Stimulated activated naive CD8-positive, alpha-beta T cell treated with anti-CD3 and anti-CD28 coated beads, Interleukin-15, Interleukin-2, amounts not matched to agents 100 U/mL and 50 U/mL, for 24 hours (primary cell): ENCODE data around the gene USP8.
"Not testable (repeated sequence)": the region's sequence is repeated elsewhere in the genome, so short reads cannot be mapped to it uniquely, and the experiment has no call there.

Experiments used
- ATAC-seq: fragments of 150-1000 bp; cut with Tn5 transposase; one replicate; pipeline ENCODE4 v1.10.0; 2021
- DNase-seq: peaks from one replicate; pipeline ENCODE4 v3.0.0; 2021

USP8 gene

GRCh38 chr15:50440932-50441331, 16.7 kb downstream of the USP8 start:
- ATAC-seq (no peak), DNase-seq (no peak)

GRCh38 chr15:50452927-50453326, 28.7 kb downstream of the USP8 start:
- ATAC-seq (no peak), DNase-seq (no peak)

GRCh38 chr15:50458348-50459112, 34.3 kb downstream of the USP8 start:
- ATAC-seq = no peak
- DNase-seq = no peak

DNA sequence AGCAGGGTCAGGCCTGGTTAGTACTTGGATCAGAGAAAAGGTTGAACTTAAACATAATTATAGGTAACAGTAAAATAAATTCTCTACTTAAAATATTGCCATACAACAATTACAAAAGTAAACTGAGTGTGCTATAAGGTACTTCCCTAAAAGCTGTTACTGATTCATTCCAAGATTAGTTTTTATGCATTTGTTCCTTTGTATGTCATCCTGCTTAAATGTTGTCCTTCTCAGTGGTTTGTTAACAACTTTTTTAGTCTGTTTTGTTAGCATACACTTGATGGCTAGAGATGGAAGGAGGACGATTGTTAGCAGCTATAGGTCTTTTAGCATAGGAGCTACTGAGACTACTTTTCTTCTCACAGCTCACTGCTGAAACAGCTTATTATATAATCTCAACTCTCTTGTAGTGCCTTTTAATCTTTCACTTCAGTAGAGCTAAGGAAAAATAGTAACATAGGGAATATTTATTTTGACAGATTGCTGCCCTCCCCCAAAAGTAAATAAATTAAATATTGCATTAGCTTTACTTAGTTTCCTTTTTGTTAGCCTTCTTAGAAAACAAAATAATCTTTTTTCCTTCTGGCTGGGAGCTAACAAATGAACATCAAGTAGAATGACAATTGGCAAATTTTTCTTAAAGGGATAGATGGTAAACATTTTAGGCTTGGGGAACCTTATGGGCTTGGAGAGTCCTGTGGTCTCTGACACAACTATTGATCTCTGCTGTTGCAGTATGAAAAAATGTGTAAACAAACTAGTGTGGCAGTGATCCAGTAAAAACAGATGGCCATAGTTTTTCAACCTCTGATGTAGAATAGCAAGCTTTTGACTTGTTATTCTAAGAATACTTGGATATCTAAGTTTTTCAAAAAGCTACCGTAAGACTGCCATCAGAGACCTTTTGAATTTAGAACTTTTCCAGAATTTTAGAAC, 39.5 kb downstream of the USP8 start:
- DNase-seq (no peak), ATAC-seq (peak; percentile 23)

DNA sequence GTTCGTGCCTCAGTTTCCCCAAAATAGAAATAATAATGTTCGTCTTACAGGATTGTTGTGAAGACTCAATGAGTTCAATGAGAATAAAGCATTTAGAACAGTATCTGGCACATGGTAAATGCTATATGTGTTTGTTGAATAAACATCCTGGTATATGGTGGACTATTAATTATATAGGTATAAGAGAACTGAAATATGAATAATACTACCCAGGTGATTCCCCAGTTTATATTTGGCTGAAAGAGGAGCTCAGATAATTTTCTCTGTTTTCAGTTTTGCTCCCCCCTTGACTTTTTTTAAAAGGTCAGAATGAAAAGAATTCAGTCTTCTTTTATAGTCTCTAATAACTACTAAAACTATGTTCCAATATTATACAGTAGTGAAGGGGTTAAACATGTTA, 46.9 kb downstream of the USP8 start:
- DNase-seq (no peak), ATAC-seq (no peak)

GRCh38 chr15:50476143-50476542, 51.9 kb downstream of the USP8 start:
- DNase-seq (no peak), ATAC-seq (no peak)

GRCh38 chr15:50484781-50485180, 60.6 kb downstream of the USP8 start:
- DNase-seq = no peak
- ATAC-seq = no peak

- DNase-seq = no peak
- ATAC-seq = no peak
Measured at GRCh38 chr15:50485389-50485788, 61.2 kb downstream of the USP8 start.

DNA sequence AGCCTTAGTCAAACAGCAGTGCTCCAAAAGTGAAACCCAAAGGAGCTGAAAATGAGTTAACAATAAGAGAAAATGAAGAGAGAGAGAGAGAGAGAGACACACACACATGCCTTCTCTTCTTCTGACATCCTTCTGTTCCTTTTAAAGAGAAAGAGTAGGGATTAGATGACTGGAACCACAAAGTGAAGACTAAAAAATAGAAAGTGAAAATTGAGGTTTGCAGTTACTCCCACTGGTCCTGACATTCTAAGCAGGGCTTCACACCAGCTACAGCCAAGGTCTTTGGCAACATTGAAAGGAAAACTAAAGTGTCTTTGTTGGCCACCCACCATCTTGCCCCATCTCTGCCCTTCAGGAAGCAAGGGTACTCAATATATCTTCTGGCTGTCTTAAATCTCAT, 63.1 kb downstream of the USP8 start:
- DNase-seq (peak; percentile 13), ATAC-seq (peak; percentile 96)

DNA sequence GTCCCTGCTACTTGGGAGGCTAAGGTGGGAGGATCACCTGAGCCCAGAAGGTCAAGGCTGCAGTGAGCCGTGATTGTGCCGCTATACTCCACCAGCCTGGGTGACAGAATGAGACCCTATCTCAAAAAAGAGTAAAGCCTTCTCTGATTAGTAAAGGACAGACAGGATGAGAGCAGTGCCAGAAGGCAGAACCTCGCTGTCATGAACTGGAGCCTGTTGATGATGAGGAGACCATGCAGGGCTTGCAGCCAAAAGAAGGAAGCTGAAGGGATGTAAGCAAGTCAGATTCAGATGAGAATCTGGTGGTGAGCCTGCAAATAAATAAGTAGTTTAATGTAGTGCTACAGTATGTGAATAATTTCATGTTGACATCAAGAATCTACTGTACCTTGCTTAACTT, 69.4 kb downstream of the USP8 start:
- DNase-seq = no peak
- no peak for ATAC-seq

GRCh38 chr15:50494547-50494946, 70.3 kb downstream of the USP8 start:
- not testable (repeated sequence) for DNase-seq, ATAC-seq

DNA sequence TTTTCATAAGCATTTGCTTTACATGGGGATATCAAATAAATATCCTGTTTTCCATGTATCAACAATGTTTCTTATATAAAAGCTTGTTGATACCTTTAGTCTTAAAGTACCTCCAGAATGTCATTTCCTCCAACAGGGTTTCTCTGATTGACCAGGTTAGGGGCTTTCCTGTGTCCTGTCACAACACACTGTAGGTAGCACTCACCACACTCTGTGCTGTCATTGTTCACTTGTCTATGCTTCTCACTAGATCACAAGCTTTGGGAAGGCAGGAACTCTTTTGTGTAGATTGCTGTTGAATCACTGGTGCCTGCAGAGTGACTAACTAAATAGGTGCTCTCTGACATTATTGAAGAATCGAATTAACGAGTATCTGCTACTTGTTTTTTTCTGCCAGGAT, 72.5 kb downstream of the USP8 start:
- no peak for ATAC-seq

DNA sequence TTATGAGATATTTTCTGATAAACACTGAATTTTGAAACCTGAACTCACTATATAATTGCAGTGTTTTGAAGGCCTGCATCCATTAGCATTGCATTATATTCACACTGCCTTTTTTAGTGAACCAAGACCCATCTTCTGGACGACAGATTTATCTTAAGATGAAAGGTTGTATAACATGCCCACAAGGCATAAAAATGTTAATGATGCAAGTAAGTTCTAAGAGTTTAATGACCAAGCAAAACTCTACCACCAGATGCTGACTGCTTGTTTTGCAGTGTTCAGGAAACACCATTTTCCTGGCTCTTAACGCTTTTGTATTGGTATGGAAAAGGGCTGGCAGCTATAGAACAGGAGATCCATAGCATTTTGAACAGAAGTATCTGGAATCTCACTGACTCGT, 76.1 kb downstream of the USP8 start:
- ATAC-seq (no peak), DNase-seq (no peak)

More for the DNA sequence above, 72.5 kb downstream of the USP8 start:
- no peak for DNase-seq

GRCh38 chr15:50501815-50502214, 77.6 kb downstream of the USP8 start:
- DNase-seq = no peak
- no peak for ATAC-seq

GRCh38 chr15:50503144-50503543, 78.9 kb downstream of the USP8 start:
- no peak for DNase-seq

DNA sequence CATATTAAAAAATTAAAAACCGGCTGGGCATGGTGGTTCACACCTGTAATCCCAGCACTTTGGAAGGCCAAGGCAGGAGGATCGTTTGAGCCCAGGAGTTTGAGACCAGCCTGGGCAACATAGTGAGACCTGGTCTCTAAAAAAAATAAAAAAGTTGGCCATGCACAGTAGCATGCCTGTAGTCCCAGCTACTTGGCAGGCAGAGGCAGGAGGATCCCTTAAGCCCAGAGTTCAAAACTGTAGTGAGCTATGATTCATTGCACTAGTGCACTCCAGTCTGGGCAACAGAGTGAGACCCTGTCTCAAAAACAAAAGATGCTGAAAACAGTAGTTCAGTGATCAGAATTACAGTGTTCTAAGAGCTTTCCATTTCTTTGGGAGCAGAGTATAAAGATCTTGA, 81.5 kb downstream of the USP8 start:
- not testable (repeated sequence) for ATAC-seq, DNase-seq

More at GRCh38 chr15:50503144-50503543, 78.9 kb downstream of the USP8 start:
- ATAC-seq = no peak

DNA sequence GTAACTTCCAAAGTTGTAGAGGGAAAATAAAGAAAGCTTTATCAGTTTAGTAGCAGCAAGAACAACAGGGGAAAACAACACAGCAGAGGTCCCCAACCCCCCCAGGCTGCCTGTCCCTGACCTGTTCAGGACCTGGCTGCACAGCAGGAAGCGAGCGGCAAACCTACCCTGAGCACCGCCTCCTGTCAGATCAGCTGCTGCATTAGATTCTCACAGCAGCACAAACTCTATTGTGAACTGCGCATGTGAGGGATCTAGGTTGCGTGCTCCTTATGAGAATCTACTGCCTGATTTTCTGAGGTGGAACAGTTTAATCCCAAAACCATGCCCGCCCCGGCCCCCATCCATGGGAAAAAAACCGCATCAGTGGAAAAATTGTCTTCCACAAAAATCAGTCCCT, 81.9 kb downstream of the USP8 start:
- DNase-seq (no peak), ATAC-seq (no peak)

- no peak for DNase-seq
- no peak for ATAC-seq
Measured at GRCh38 chr15:50513001-50513400, 88.8 kb downstream of the USP8 start.

- no peak for ATAC-seq
- DNase-seq = no peak
Measured at GRCh38 chr15:50519740-50520425, 95.7 kb downstream of the USP8 start.

DNA sequence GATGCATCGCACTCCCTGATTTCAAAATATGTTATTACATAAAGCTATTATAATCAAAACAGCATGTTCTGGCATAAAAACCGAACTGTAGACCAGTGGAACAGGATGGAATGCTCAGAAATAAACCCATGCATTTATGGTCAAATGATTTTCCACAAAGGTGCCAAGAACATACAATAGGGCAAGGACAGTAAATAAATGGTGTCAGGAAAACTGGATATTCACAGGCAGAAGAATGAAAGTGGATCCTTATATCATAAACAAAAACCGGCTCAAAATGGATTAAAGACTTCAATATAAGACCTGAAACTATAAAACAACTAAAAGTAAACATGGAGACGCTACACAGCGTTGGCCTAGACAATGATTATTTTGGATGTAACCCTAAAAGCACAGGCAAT, 99.6 kb downstream of the USP8 start:
- ATAC-seq (no peak), DNase-seq (no peak)

DNA sequence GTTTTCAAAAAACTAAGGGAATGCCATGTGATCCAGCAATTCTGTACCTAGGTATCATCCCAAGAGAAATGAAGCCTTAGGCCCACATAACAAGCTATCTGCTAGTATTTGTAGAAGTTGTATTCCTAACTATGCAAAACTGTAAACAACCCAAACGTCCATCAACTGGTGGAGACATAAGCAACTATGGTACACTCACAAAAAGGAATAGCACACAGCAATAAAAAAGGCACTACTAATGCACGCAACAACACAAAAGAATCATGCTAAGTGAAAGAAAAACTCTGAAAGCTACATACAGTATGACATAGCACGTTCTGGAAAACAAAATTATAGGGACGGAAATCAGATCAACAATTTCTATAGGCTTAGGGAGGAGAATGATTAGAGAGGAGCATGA, 107.0 kb downstream of the USP8 start:
- ATAC-seq (no peak), DNase-seq (no peak)

DNA sequence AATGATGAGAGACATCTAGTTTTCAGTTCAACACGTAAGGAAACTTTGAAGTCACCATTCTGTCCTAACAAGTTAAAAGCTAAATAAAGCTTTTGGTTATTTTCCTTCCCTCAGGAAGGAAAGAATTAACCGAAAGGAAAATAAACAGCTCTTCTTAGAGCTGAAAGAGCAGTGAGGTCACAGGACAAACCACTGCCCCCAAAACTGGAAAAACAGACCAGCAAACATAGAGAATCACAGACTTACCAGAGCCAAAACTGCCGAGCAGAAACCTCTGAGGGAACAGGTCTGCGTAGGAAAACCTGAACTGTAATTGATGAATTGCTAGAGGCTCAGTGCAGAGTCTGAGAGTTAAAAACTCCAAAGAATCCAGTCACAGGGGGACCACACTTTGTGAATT, 107.6 kb downstream of the USP8 start:
- DNase-seq (no peak), ATAC-seq (peak; percentile 68)

- DNase-seq = no peak
Measured at GRCh38 chr15:50542887-50543210, 118.6 kb downstream of the USP8 start.

More at GRCh38 chr15:50542887-50543210, 118.6 kb downstream of the USP8 start:
- ATAC-seq = no peak
